Adipocyte (in vitro differentiated cells): ENCODE data around the gene BCL2L2.

Experiments
- DNase-seq: peaks from one replicate; pipeline ENCODE4 v3.0.0-alpha.2; 2015; ENCODE audit warnings: low read depth
- H3K27me3 ChIP-seq: replicated peaks from 2 replicates; pipeline ENCODE4 v1.7.0; 2013; ENCODE audit warnings: mild to moderate bottlenecking, low read length, moderate library complexity; ENCODE audit not compliant: control insufficient read depth, insufficient read depth
- H3K36me3 ChIP-seq: 2 replicates; pipeline ENCODE4 v1.7.0; 2013; ENCODE audit warnings: low read length, mild to moderate bottlenecking, moderate library complexity; ENCODE audit not compliant: control insufficient read depth, insufficient read depth, severe bottlenecking
- H3K4me1 ChIP-seq: 2 replicates; pipeline ENCODE4 v1.7.0; 2013; ENCODE audit warnings: mild to moderate bottlenecking, low read length, moderate library complexity; ENCODE audit not compliant: control insufficient read depth, insufficient read depth
- H3K4me3 ChIP-seq: 2 replicates; pipeline ENCODE4 v1.7.0; 2013; ENCODE audit warnings: mild to moderate bottlenecking, low read length, moderate library complexity
- H3K9ac ChIP-seq: 2 replicates; pipeline ENCODE4 v1.7.0; 2013; ENCODE audit warnings: mild to moderate bottlenecking, low read length, moderate library complexity
- H3K9me3 ChIP-seq: 2 replicates; pipeline ENCODE4 v1.7.0; 2013; ENCODE audit warnings: mild to moderate bottlenecking, low read length, moderate library complexity; ENCODE audit not compliant: control insufficient read depth

The BCL2L2 gene

DNA sequence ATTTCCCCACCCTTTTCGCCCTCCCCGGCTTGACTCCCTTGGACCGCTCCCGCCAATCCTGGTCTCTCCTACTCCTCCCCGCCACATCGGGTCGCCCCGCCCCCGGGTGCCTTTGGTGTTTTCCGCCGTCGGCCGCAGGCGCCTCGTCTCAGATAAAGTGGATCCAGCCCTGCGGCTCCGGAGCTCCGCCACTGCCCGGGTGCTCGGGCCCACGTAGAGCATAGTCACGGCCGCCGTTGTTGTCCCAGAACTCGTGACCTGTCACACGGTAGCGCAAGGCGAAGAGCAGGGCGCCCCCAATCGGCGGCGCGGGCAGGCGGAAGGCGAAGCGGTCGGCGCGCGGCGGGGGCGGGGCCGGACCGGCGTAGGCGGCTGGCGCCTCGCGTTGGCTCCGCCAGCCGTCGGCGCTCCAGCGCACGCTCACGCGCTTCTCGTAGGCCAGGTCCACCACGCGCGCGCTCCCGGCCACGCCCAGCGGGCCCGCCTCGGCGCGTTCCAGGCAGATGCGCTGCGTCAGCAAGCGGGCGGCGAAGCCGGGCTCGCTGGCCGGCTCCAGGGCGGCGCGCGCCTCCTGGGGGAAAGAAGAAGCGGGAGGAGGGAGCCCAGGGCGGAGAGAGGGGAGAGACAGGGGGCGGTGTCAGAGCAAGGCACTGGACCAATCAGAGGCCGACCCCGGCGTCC lies 5.2 kb upstream of the BCL2L2 start:
- peak overlapping the region; percentile 98 for H3K9ac ChIP-seq
- H3K9me3 ChIP-seq = no peaks in the 10 kb centered on the region
- H3K4me1 ChIP-seq = peaks cover 45% of the 10 kb centered on the region
- H3K4me3 ChIP-seq = peak overlapping the region; percentile 97
- no peaks in the 10 kb centered on the region for H3K27me3 ChIP-seq
- H3K36me3 ChIP-seq = no peaks in the 10 kb centered on the region
- DNase-seq = peak; percentile 99

- DNase-seq = no peak
- Histone ChIP-seq H3K27me3 (no peaks in the 10 kb centered on the region), H3K4me1 (peaks cover 45% of the 10 kb centered on the region), H3K9me3 (no peaks in the 10 kb centered on the region), H3K9ac (peak overlapping the region; percentile 89), H3K4me3 (peak overlapping the region; percentile 81), H3K36me3 (no peaks in the 10 kb centered on the region)
Observed at GRCh38 chr14:23301969-23302289, 4.7 kb upstream of the BCL2L2 start.

DNA sequence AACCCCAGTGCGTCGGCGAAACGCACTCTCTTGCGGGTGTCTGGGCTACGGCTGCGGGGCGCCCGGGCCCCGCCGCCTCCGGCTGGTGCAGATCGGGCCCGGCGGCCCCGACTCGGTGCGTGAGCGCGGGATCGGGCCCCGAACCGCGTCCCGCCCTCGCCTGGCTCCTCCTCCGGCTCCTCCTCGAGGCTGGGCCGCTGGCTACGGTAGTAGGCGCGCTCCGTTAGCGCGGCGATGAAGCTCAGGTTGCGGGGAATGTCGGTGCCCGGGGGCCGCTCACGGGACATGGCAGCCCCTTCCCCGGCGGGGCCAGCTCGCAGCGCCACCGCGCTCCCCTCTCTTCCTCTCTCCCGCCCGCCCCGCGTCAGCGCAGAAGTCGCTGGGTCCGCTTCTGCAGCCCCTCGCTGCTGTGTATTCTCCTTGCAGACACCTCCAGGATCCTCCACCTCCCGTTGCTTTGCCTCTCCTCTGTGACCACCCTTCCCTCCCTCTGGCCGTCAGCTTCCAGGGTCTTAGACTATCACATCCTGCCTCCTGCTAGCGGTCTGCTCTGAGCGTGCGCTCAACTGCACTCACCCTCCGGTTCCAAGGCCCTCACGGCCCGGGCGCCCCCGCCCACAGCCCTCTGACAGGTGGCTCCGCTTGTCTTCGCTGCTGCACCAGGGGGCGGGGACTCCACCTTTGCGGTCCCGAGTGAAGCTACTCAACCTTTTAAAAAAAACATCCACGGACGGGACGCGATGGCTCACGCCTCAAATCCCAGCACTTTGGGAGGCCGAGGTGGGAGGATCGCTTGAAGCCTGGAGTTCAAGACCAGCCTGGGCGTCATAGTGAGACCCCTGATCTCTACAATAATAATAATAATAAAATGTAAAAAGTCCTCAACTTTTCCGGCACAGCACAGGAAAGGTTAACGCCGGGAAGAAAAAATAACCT lies 4.1 kb upstream of the BCL2L2 start, which contains the start of gene PPP1R3E:
PPP1R3E (minus strand) TSS at position 570 of the 936 bp plus-strand sequence; CDS start at position 287, 283 bp downstream.
- Histone ChIP-seq H3K36me3 (no peaks in the 10 kb centered on the region), H3K9me3 (no peaks in the 10 kb centered on the region), H3K4me1 (peaks cover 47% of the 10 kb centered on the region), H3K4me3 (peak within 1 kb of the TSS; percentile 81), H3K27me3 (no peaks in the 10 kb centered on the region), H3K9ac (peak within 1 kb of the TSS; percentile 89)
- DNase-seq = peak; percentile 83

DNA sequence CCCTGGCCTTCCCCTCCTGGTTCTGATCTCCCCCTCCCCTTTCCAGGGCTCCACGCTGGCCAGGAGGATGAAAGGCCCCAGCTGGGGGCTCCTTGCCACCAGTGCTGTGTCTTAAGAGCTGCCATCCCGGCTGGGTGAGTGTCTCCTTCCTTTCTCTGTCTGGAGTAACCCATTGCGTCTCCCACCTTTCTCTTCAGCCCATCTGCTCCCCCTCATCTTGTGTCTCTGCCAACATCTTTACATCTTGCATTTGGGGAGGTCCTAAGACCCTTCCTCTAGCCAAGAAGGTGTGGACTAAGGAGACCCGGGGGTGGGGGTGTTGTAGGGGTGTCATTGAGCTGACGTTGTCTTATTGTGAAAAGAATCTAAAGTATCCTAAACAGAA lies 505 bp downstream of the BCL2L2 start:
- no peak for DNase-seq
- peak overlapping the region; percentile 99 for H3K4me3 ChIP-seq
- no peaks in the 10 kb centered on the region for H3K9me3 ChIP-seq
- peak overlapping the region; percentile 99 for H3K9ac ChIP-seq
- H3K36me3 ChIP-seq = peaks cover 41% of the 10 kb centered on the region
- H3K27me3 ChIP-seq = no peaks in the 10 kb centered on the region
- H3K4me1 ChIP-seq = peaks cover 47% of the 10 kb centered on the region

DNA sequence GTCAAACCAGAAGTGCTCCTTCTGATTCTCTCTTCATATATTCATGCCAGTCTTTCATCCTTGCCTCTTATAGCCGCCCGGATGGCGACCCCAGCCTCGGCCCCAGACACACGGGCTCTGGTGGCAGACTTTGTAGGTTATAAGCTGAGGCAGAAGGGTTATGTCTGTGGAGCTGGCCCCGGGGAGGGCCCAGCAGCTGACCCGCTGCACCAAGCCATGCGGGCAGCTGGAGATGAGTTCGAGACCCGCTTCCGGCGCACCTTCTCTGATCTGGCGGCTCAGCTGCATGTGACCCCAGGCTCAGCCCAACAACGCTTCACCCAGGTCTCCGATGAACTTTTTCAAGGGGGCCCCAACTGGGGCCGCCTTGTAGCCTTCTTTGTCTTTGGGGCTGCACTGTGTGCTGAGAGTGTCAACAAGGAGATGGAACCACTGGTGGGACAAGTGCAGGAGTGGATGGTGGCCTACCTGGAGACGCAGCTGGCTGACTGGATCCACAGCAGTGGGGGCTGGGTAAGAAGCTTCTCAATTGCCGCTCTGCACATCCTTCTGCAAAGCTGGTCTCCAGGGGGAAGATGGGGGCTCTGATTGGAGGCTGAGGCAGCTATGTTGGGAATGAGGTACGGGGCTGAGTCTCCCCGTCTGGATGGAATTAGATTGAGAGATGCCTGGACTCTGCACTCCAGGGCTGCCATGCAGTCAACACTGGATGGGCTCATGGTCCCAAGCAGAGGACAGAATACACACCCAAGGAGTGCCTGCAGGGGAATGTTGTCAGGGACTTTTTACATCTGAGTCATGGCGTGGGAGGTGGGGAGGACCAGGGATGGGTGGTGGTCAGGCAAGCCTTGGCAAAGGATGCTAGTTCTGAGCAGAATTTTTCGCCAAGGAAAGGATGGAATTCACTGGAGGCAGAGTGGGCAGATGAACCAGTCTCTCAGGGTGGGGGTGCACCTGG lies 1.3 kb downstream of the BCL2L2 start:
- Histone ChIP-seq H3K4me3 (peak overlapping the region; percentile 99), H3K36me3 (peaks cover 47% of the 10 kb centered on the region), H3K9me3 (no peaks in the 10 kb centered on the region)

GRCh38 chr14:23308721-23309445 lies 2.2 kb downstream of the BCL2L2 start:
- Histone ChIP-seq H3K4me1 (peaks cover 47% of the 10 kb centered on the region), H3K27me3 (no peaks in the 10 kb centered on the region), H3K9me3 (no peaks in the 10 kb centered on the region), H3K9ac (peak overlapping the region; percentile 99), H3K36me3 (peaks cover 47% of the 10 kb centered on the region), H3K4me3 (peak overlapping the region; percentile 99)
- no peak for DNase-seq

More for the DNA sequence above, 1.3 kb downstream of the BCL2L2 start:
- peak overlapping the region; percentile 99 for H3K9ac ChIP-seq
- no peak for DNase-seq
- H3K27me3 ChIP-seq = no peaks in the 10 kb centered on the region
- peaks cover 47% of the 10 kb centered on the region for H3K4me1 ChIP-seq

DNA sequence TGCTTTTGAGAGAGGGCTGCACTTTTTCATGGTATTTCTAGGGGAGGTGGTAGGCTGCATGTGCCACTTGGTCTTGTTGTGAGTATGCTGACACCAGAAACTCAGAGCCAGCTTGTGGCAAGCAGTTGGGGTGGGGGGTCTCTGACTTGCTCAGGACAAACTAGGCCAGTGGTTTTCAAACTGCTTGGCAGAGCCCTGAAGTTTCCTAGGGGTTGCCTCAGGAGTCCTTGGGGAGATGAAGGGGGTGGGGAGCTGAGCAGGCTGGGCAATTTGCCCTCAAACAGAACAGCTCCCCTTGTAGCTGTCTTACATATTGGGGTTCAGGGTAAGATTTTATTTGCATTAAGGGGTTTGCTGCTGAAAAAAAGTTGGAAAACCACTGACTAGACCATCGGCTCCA lies 3.9 kb downstream of the BCL2L2 start:
- H3K4me1 ChIP-seq = peaks cover 46% of the 10 kb centered on the region
- no peak for DNase-seq
- H3K36me3 ChIP-seq = peaks cover 55% of the 10 kb centered on the region
- H3K9ac ChIP-seq = peak overlapping the region; percentile 9
- H3K27me3 ChIP-seq = no peaks in the 10 kb centered on the region
- H3K9me3 ChIP-seq = no peaks in the 10 kb centered on the region
- H3K4me3 ChIP-seq = peak overlapping the region; percentile 21

- Histone ChIP-seq H3K4me3 (no peak overlapping the region), H3K4me1 (peaks cover 9% of the 10 kb centered on the region), H3K36me3 (peaks cover 40% of the 10 kb centered on the region), H3K9ac (no peak overlapping the region), H3K9me3 (no peaks in the 10 kb centered on the region), H3K27me3 (no peaks in the 10 kb centered on the region)
- DNase-seq = no peak
Observed at GRCh38 chr14:23316300-23316699, 9.7 kb downstream of the BCL2L2 start.

DNA sequence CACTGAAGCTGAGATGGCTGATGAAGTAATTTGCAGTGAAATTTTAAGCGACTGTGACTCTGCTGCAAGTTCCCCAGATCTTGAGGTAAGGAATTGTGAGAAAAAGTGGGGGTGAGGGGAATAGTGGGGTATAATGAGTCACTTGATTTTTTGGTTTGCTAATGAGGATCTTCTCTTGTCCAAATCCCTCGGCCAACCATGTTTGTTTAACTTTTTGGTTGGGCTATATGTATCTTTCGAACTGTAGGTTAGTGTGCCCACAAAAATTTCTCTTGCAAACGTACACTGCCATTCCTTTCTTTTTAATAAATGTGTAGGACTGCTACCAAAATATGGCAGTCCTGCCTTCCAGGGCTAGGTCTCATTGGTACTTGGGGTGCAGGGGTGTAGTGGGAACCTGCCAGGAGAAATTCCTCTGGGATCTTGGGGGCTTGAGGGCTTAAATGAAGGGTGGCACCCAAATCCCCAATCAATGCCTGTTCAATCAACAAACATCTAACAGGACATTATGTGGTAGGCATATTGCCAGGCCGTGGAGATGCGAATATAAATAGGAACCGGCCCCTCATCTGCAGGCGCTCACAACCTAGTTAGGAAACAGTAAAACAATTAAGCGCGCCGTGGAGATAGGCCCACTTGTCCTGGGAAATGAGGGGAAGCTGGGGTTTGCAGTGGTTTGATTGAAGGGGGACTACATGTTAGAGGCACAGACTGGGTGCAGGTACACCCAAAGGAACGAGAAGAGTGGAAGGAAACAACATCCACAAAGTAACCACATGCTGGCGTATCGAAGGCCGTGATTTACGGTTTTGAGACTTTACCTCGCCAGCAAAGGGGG lies 13.3 kb downstream of the BCL2L2 start:
- Histone ChIP-seq H3K9me3 (no peaks in the 10 kb centered on the region), H3K4me3 (peak overlapping the region; percentile 66)
- no peak for DNase-seq

More for the DNA sequence above, 13.3 kb downstream of the BCL2L2 start:
- Histone ChIP-seq H3K36me3 (peaks cover 44% of the 10 kb centered on the region), H3K4me1 (peaks cover 26% of the 10 kb centered on the region), H3K9ac (peak overlapping the region; percentile 67), H3K27me3 (no peaks in the 10 kb centered on the region)
